Measurements from ENCODE around the gene SPARC.

GRCh38 chr5:151659001-151659754, 27.5 kb downstream of the SPARC start:
- TF ChIP-seq POLR2AphosphoS5 (IDR thresholded peaks at IDR 0.05; ENCODE audit: borderline replicate concordance, low read depth, low read length) (no peak), EZH2 (IDR thresholded peaks at IDR 0.05) (no peak), FOXP2 (optimal IDR thresholded peaks at IDR 0.05; ENCODE audit: control extremely low read depth, extremely low read length, insufficient read depth) (no peak)

Data from SK-N-MC (cell line).